ENCODE data around the gene CD53. TPM values are rescaled to one million over a fixed set of nuclear protein-coding genes. Genes with fewer than 3 reads are reported as not detected.

The CD53 gene
- total and polyA plus RNA-seq, 2 experiments from 2014 or later: 0.79 to 1.4 TPM

GRCh38 chr1:110936567-110936966 lies 63.6 kb downstream of the CD53 start:
- DNase-seq (ENCODE audit: low spot score): no peak
- Histone ChIP-seq H3K4me2 (no peak overlapping the region), H3K36me3 (replicated peaks; ENCODE audit: insufficient read depth, low read depth) (no peaks in the 10 kb centered on the region), H3K27ac (no peak overlapping the region), H3K27me3 (no peaks in the 10 kb centered on the region), H3K4me1 (ENCODE audit: insufficient read depth) (no peaks in the 10 kb centered on the region), H3K9me3 (ENCODE audit: low read depth) (peaks cover 5% of the 10 kb centered on the region), H3K79me2 (no peaks in the 10 kb centered on the region), H3K4me3 (no peak overlapping the region), H2AFZ (no peak overlapping the region), H3K9me2 (replicated peaks; ENCODE audit: insufficient read depth) (no peaks in the 10 kb centered on the region), H4K20me1 (ENCODE audit: insufficient read depth, poor library complexity, severe bottlenecking) (no peaks in the 10 kb centered on the region)
- WGBS (ENCODE audit: low lambda C conversion rate, missing lambda C conversion rate): 88% methylated on average over 1 of the region's 1 CpG
- TF ChIP-seq CTCF (IDR thresholded peaks at IDR 0.05; ENCODE audit: poor library complexity) (no peak), EZH2phosphoT487 (IDR thresholded peaks at IDR 0.05; ENCODE audit: low read depth, severe bottlenecking, unreplicated experiment) (no peak), EZH2 (IDR thresholded peaks at IDR 0.05; ENCODE audit: borderline replicate concordance) (no peak)

GRCh38 chr1:110944806-110945205 lies 71.9 kb downstream of the CD53 start:
- Histone ChIP-seq H3K9me3 (ENCODE audit: low read depth) (no peaks in the 10 kb centered on the region), H3K4me1 (ENCODE audit: insufficient read depth) (no peaks in the 10 kb centered on the region), H4K20me1 (ENCODE audit: insufficient read depth, poor library complexity, severe bottlenecking) (no peaks in the 10 kb centered on the region), H3K36me3 (replicated peaks; ENCODE audit: insufficient read depth, low read depth) (no peaks in the 10 kb centered on the region), H3K9me2 (replicated peaks; ENCODE audit: insufficient read depth) (peaks cover 5% of the 10 kb centered on the region), H2AFZ (no peak overlapping the region), H3K4me2 (no peak overlapping the region), H3K27ac (no peak overlapping the region), H3K27me3 (no peaks in the 10 kb centered on the region), H3K4me3 (no peak overlapping the region), H3K79me2 (no peaks in the 10 kb centered on the region)
- 75% methylated on average over 3 of the region's 3 CpGs for WGBS (ENCODE audit: low lambda C conversion rate, missing lambda C conversion rate)
- TF ChIP-seq EZH2phosphoT487 (IDR thresholded peaks at IDR 0.05; ENCODE audit: low read depth, severe bottlenecking, unreplicated experiment): no peak
- TF ChIP-seq EZH2 (IDR thresholded peaks at IDR 0.05; ENCODE audit: borderline replicate concordance): no peak
- no peak for TF ChIP-seq CTCF (IDR thresholded peaks at IDR 0.05; ENCODE audit: poor library complexity)
- DNase-seq (ENCODE audit: low spot score): no peak

GRCh38 chr1:110945626-110946025 lies 72.7 kb downstream of the CD53 start:
- Histone ChIP-seq H3K9me2 (replicated peaks; ENCODE audit: insufficient read depth) (peaks cover 5% of the 10 kb centered on the region), H3K79me2 (no peaks in the 10 kb centered on the region), H3K27ac (no peak overlapping the region), H3K4me2 (no peak overlapping the region), H3K9me3 (ENCODE audit: low read depth) (no peaks in the 10 kb centered on the region), H4K20me1 (ENCODE audit: insufficient read depth, poor library complexity, severe bottlenecking) (no peaks in the 10 kb centered on the region), H3K4me1 (ENCODE audit: insufficient read depth) (no peaks in the 10 kb centered on the region), H3K4me3 (no peak overlapping the region), H3K27me3 (no peaks in the 10 kb centered on the region), H2AFZ (no peak overlapping the region), H3K36me3 (replicated peaks; ENCODE audit: insufficient read depth, low read depth) (no peaks in the 10 kb centered on the region)
- WGBS (ENCODE audit: low lambda C conversion rate, missing lambda C conversion rate): 96% methylated on average over 2 of the region's 2 CpGs
- TF ChIP-seq EZH2 (IDR thresholded peaks at IDR 0.05; ENCODE audit: borderline replicate concordance) (no peak), EZH2phosphoT487 (IDR thresholded peaks at IDR 0.05; ENCODE audit: low read depth, severe bottlenecking, unreplicated experiment) (no peak), CTCF (IDR thresholded peaks at IDR 0.05; ENCODE audit: poor library complexity) (no peak)
- no peak for DNase-seq (ENCODE audit: low spot score)
